ENCODE results near the gene BCS1L. TPM values are rescaled to one million over a fixed set of nuclear protein-coding genes. Genes with fewer than 3 reads are reported as not detected.

BCS1L gene
- total and polyA plus RNA-seq, 2 of the 13 experiments (the other 11 are each of a cell fraction or from before 2014, with no cell fraction given), result 48.9 to 76.0 TPM

DNA sequence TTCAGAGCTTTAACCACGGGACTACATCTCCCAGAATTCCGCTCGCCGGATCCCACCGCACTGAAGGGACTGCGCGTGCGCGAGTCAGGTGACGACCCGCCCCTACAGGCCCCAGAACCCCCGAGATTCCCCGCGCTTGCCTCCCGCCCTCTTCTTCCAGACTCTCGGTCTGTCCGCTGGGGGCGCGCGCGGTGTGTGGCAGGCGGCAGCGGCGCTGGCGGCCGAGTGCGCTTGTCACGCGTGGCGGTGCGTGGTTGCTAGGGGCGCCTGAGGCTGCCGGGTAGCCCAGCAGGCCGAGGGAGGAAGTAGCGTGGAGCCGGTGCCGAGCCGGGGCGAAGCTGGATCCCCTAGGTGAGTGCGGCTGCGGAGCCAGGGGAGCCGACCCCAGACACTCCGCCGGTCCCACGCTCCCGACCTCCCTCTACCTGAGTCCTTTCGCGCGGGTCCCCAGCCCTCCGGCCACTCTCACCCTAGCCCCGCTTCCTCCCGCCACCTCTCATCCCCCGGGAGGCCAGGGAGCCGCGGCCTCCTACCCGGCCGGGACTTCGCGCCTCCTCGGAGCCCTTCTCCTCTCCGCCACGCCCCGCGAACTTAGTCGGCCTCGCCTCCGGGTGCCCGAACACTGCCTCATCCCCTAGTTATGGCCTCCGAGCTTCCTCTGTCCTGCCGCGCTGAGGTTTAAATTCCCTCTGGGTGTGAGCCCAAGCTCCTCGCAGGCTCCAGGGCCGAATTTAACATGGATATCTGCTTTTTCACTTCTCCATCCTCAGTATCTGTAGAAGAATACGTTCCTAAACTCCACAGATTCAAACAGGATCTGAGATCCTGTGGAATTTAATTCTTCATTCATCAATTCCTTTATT, 51.4 kb downstream of the BCS1L start, which contains the start of gene TTLL4 (continued):
- TF ChIP-seq REST (IDR thresholded peaks at IDR 0.05; ENCODE audit: borderline replicate concordance in 1 of 2, low read depth in 1 of 2, low read length in 2 of 2) (no peak), ZNF33B (CRISPR knock-in tag; IDR thresholded peaks at IDR 0.05) (peak; percentile 96), CCDC6 (CRISPR knock-in tag; IDR thresholded peaks at IDR 0.05) (peak; percentile 99), KAT7 (CRISPR knock-in tag; IDR thresholded peaks at IDR 0.05; ENCODE audit: borderline replicate concordance) (peak; percentile 100), GFI1 (CRISPR knock-in tag; IDR thresholded peaks at IDR 0.05; ENCODE audit: borderline replicate concordance) (peak; percentile 83; the same call in 1 of the 2 replicates), TOE1 (CRISPR knock-in tag; IDR thresholded peaks at IDR 0.05) (no peak; the same call in 1 of the 2 replicates), PLRG1 (conservative IDR thresholded peaks at IDR 0.05) (no peak), ZNF644 (CRISPR knock-in tag; IDR thresholded peaks at IDR 0.05; ENCODE audit: low read depth) (no peak; the same call in 1 of the 2 replicates), GZF1 (CRISPR knock-in tag; IDR thresholded peaks at IDR 0.05) (peak; percentile 86), KLF12 (CRISPR knock-in tag; IDR thresholded peaks at IDR 0.05; ENCODE audit: borderline replicate concordance) (peak; percentile 13; the same call in 1 of the 2 replicates), WIZ (CRISPR knock-in tag; IDR thresholded peaks at IDR 0.05) (peak; percentile 97), PCBP1 (IDR thresholded peaks at IDR 0.05; ENCODE audit: borderline replicate concordance, low read depth, low read length) (0 out of 2 replicates have a peak, but pooled peaks have one; percentile 60), ZNF44 (CRISPR knock-in tag; IDR thresholded peaks at IDR 0.05) (no peak), TOPORS (CRISPR knock-in tag; IDR thresholded peaks at IDR 0.05) (peak; percentile 93; the same call in 1 of the 2 replicates), IRF9 (CRISPR knock-in tag; IDR thresholded peaks at IDR 0.05; ENCODE audit: borderline replicate concordance) (peak; percentile 100), SRY (CRISPR knock-in tag; IDR thresholded peaks at IDR 0.05) (0 out of 2 replicates have a peak, but pooled peaks have one; percentile 57), ZNF792 (CRISPR knock-in tag; IDR thresholded peaks at IDR 0.05) (peak; percentile 83), RBAK (CRISPR knock-in tag; IDR thresholded peaks at IDR 0.05) (no peak), ZNF275 (CRISPR knock-in tag; IDR thresholded peaks at IDR 0.05; ENCODE audit: borderline replicate concordance) (peak; percentile 98), SMYD3 (CRISPR knock-in tag; IDR thresholded peaks at IDR 0.05) (peak; percentile 89), ZNF75D (CRISPR knock-in tag; IDR thresholded peaks at IDR 0.05; ENCODE audit: borderline replicate concordance) (no peak), DNMT1 (CRISPR knock-in tag; IDR thresholded peaks at IDR 0.05) (peak; percentile 100), TFE3 (CRISPR knock-in tag; IDR thresholded peaks at IDR 0.05) (peak; percentile 64; the same call in 1 of the 2 replicates)

Data from HepG2 (cell line).